ENCODE data around the gene C3orf20. TPM values are rescaled to one million over a fixed set of nuclear protein-coding genes. Genes with fewer than 3 reads are reported as not detected.

The C3orf20 gene
- total RNA-seq, 1 experiment from 2014 or later, result not detected

DNA sequence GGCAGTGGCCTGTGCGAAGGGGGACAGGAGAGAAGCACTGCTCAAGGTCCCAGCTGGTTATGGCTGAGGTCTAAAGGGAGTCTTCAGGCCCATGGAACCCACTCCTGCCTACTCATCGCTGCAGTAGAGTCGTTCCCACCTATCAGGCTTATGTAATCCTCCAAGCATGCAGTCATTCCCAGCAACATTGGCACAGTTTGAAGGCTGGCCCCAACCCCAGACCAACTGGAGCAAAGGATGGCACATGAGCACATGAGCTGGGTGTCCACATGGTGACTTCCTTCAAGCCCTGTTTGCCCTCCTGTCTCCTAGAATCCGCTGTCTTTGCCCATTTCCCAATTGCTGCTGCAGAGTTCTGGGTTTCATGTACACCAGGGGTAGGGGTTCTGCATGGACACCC lies 83.4 kb downstream of the C3orf20 start:
- no peak for DNase-seq (ENCODE audit: low read depth)

DNA sequence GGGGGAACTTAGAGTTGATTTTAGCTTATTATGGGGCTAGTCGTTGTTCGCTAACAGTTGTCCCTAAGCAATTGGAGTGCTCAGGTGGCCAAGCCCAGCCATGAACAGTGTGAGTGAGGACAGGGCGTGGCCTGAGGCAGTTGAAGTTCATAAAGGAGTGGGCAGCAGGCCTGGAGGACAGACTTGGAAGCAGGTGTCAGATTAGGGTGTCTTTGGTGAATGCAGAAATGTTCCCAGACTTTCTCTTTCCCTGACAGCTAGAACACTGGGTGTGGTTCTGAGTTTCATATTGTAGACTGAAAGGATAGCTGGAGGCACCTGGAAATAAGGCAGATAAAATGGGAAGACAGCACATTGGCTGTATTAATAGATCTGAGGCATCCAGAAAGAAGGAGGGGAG lies 84.0 kb downstream of the C3orf20 start:
- DNase-seq (ENCODE audit: low read depth), result no peak

DNA sequence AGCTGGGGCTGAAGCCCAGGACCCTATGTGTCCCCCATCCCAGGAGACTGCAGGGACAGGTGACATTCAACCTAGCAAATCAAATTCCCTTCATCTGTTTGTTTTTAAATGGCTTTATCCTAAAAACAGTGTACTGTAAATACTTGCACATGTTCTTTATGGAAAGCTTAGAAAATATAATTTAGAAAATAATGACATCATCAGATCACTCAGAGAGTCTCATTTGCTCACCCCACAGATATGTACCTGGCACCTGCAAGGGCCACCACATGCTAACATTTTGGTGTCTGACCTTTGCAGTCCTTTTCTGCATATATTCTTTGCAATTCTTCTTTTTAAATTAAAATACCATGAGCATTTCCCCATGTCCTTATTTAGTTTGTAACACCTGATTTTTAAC lies 85.2 kb downstream of the C3orf20 start:
- no peak for DNase-seq (ENCODE audit: low read depth)

DNA sequence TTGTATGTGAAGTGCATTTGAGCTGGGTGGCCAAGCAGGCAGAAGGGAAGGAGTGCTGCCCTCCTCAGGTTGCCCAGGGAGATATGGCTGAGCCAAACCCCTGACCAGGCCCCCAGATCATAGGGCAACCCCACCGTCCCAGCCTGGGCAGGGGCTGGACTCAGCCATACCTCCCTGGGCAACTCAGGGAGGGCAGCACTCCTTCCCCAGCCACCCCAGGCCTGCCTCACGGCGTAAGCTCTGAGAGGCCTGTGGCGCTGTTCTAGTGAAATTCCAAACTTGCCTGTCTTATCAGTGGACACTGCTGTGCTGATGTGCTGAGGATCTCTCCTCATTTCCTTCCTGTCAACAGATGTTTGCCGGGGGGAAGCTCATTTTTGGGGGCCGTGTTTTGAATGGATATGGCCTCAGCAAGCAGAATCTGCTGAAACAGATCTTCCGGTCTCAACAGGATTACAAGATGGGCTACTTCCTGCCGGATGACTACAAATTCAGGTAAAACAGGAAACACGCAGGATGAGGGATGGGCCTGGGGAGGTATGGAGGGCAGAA lies 86.3 kb downstream of the C3orf20 start:
- DNase-seq (ENCODE audit: low read depth), result no peak

DNA sequence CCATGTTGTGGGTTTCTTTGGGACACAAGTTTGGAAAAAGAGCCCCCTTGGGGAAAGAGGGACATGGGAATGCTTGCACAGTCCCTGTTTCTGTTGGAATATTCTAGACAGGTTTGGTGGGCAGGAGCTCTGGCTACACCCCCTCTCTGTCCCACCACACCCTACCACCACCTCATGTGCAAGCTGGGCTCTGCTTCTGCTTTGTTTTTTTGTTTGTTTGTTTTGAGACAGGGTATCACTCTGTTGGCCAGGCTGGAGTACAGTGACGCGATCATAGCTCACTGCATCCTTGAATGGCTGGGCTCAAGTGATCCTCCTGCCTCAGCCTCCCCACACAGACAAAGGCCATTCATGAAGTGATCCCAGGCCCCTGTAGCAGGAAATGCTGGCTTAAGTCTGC lies 86.9 kb downstream of the C3orf20 start:
- no peak for DNase-seq (ENCODE audit: low read depth)

DNA sequence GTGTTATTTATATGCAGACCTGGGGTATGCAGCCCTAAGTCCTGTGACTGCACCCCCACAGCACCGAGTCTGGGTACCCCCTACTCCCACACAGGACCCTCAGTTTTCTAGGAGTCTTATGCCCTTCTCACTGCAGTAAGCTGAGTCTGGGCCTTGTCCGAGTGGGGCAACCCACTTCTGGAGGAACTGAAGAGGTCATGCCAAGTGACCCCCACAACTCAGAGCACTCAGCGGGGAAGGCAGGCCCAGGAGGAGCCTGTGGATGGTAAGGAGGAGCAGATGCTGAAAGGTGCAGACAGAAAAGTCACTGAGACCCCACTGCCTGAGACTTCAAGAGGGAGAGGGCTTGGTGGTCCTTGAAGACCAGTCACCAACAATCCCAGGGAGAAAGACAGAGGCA lies 87.8 kb downstream of the C3orf20 start:
- DNase-seq (ENCODE audit: low read depth), result no peak

DNA sequence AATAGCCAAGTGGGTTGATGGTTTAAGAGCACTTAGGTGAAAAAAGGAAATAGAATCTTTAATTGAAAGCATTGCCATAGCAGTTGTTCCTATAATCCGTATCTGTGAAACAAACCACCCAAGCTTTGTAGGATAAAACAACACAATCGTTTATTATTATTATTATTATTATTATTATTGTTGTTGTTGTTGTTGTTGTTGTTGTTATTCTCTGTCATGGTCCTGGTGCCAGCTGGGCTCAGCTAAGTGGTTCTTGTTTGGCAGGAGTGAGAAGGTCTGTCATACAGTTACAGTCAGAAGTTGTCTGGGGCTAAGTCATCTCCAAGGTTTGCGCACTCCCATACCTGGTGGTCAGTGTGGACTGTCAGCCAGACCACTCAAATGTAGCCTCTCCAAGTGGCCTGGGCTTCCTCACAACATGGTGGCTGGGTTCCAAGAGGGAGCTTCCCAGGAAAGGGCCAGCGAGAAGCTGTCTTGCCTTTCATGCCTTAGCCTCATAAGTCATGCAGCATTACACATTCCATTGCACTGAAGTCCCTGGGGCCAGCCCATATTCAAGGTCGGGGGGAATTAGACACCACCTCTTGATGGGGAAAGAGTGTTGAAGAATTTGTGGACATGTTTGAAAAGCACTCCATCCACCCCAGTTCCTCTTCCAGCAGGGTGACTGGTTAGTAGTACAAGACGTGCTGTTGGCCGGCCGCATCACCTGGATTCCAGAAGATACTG lies 89.6 kb downstream of the C3orf20 start:
- DNase-seq (ENCODE audit: low read depth), result no peak

DNA sequence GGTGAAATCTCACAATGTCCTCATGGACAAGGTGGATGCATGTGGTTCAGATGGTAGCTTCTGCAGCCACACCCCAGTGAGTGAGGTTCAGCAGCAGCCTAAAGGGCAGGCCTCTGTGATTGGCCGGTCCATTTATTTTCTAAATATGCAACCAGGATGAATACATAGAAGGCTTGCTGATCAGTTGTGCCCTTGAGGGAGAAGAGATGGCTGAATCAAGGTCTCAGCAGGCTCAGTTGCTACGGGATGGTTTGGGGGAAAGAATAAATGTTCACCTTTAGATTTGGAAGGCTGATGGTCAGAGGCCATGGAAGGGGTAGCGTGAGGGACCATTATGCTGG lies 90.1 kb downstream of the C3orf20 start:
- no peak for DNase-seq (ENCODE audit: low read depth)

DNA sequence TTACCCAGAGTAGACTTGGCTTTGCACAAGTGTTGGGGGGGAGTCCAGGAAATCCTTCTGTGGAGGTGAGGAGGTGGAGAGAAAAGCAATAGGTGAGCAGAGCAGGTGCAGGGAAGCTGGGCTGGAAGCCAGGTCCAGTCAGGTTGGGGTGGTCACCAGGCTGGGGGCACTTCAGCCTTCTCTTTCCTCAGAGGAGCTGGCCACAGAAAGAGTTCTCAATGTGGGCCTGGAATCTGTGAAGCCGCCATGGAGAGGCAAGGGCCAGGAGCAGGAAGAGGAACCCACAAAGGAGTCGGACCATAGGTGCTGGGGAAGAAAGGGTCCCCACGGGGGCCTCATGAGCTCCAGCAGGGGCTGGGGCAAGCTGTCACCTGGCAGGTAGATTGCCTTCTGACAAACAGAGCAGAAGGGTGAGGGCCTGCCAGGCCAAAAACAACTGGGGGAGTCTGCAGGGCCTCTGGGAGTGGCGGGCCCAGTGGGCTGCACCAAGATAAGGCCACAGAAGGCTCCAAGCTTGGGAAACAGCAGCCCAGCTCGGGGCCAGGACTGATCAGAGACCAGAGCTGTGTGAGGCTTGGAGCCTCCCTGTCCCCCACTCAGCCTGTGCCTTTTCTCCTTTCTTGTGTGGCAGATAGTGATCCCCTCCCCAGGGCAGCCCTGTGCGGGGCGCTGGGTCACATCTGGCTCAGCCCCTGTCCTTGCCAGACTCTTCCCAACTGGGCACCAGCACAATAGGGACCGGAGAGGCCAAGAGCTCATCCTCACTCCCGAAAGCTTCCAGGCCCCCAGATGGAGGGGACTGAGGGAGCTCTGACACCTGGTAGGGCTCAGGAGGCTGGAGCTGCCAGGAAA lies 90.9 kb downstream of the C3orf20 start:
- no peak for DNase-seq (ENCODE audit: low read depth)

DNA sequence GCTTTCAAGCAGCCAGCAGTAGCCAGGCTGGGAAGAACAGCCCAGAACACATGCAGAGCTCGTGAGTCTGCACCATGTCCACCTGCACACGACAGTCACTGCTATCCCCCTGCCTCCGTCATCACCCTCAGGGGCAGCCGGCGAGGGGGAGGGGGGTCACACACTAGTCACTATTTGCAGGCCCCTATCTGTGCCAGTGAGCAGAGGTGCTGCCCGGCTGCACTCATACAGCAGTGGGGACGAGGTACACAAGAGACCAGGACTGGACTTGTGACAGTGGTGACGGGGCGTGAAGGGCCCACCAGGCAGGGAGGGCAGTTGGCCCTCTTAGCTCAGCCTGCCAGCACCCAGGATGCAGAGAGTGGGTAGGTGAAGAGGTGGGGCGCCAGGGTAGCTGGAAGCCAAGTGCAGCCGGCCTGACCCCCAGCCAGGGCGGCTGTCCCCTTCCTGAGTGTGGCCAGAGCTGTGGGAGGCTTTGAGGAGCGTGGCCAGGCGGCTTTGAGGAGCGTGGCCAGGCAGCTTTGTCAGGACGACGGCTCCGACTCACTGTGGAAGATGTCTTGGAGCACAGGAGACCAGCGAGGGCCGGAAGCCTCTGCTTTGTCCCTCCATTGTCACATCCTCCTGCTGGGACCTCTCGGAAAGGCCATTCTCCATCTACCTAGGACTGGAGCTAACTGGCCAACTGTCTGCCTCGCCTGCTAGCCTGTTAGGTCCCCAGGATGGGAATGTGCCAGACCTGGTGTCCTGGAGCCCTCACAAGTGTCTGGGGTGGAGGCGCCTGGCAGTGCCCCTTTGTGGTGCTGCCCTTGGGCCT lies 91.7 kb downstream of the C3orf20 start:
- DNase-seq (ENCODE audit: low read depth), result no peak

DNA sequence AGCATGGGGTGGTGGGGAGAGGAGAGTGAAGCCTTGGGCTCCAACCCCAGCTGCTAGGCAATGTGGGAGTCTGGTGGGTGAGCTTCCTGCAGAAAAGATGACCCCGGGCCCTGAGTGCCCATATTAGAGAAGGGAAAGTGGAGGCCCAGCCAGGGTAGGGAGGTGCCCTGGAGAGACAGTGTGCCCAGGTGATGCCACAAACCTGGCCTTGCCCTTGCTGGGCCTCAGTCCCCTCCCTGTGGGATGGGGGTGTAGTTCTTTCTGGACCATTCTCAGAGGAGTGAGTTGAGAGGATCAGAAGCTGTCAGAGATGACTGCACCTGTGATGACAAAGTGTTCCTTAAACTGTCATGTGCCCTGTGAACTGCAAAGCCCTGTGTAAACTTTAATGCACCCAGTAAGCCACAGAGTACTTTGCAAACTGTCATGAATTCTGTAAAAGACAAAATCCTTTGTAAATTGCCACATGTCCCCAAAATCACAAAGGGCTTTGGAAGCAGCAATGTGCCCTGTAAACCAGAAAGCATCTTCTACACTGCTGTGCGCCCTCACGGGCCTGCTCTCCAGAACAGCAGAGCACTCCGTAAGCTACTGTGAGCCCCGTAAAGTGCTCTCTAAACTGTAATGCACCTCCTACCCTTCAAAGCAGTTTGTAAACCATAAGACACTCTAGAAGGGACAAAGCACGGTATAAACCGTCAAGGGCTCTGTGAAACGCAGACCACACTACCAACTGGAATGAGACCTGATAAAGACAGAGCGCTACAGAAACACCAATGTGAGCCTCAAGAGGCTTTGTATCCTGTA lies 92.5 kb downstream of the C3orf20 start:
- no peak for DNase-seq (ENCODE audit: low read depth)

DNA sequence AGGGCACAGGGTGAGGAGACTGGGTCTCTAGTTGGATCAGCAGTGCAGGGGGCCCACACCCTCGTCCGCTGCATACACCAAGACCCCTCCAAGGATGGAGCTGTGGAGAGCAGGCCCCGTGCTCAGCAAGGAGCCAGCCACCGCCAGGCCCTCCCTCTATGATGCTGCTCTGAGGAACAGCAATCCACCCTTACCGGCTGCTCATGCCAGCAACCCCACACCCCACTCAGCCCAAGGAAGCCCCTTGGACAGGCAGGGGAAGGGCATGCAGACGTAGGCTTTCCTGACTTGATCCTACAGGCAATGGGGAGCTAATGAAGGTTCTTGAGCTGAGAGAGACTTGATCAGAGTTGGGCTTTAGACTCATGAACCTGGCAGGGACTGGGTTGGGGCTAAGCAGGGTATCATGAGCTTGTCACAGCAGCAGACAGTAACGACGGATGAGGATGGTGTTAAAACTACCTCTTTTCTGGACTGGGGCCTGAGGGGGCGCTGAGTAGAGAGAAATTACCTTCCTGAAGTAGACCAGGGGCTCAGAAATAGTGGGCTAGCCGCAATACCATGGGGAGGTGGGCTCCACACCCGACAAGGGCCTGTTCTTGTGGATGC lies 93.3 kb downstream of the C3orf20 start:
- no peak for DNase-seq (ENCODE audit: low read depth)

DNA sequence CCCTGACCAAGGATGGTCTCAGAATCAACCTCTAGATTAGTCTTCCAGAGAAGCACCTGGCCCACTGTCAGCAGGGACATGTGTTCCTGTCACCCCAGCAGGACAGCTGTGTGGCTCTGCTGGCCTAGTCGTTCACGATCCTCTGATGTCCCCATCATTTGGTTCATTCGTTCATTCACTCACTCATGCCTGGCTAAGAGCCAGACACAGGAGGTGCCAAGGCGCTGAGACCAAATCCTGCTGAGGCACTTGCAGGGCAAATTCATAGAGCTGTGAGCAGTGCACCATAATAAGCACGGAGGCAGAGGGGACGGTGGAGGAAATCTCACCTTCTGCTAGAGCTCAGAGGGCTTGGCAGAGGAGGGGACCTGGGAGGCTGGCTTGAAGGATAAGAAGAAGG lies 93.9 kb downstream of the C3orf20 start:
- no peak for DNase-seq (ENCODE audit: low read depth)

DNA sequence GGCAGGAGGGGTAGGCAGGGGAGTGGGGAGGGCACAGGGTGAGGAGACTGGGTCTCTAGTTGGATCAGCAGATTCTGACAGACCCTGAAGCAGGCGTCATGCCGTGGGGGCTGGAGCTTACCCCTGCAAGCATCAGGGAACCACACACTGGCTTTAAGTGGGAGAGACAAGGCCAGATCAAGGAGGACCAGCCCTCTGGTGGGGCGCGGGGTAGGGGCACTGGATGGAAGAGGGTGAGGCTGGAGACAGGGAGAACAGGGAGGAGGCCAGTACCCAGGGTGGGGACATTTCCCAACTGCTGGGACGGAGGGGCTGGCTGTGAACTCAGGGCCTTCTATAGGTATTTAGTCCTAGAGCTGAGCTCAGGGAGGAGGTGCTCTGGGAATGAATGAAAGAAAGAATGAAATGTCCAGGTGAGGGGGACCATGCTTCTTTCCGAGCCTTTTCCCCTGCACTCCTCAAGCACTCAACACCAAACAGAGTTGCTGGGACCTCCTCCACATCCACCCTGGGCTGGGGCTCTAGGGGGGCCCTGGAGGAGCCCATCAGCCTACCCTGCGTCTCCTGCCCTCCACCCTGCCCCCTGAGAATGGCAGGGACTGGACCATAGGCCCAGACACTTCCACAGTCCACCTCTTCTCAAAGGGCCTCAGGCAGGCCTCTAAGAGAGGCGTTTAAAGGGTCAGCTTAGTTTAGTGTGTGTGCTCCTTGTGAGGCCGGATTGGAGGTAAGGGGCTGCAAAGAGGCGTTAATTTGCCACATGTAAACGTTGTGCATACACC lies 94.8 kb downstream of the C3orf20 start:
- DNase-seq (ENCODE audit: low read depth), result no peak

DNA sequence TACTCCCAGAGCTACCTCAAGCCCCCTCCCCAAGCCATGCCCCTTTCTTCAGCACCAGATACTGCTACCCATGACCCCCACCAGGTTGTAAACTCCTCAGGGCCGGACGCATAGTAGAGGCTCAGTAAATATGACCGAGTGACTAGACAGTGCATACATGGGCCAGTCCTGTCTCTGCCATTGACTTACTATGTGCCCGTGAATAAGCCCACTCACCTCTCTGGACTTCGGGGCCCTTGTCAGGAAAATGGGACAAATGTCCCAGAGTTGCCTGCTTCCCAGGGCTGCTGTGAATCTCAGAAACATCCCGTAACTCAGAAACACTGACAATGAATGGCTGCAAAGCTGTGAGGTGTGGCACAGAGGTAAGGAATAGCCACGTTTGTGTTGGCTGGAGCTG lies 95.7 kb downstream of the C3orf20 start:
- DNase-seq (ENCODE audit: low read depth), result no peak

DNA sequence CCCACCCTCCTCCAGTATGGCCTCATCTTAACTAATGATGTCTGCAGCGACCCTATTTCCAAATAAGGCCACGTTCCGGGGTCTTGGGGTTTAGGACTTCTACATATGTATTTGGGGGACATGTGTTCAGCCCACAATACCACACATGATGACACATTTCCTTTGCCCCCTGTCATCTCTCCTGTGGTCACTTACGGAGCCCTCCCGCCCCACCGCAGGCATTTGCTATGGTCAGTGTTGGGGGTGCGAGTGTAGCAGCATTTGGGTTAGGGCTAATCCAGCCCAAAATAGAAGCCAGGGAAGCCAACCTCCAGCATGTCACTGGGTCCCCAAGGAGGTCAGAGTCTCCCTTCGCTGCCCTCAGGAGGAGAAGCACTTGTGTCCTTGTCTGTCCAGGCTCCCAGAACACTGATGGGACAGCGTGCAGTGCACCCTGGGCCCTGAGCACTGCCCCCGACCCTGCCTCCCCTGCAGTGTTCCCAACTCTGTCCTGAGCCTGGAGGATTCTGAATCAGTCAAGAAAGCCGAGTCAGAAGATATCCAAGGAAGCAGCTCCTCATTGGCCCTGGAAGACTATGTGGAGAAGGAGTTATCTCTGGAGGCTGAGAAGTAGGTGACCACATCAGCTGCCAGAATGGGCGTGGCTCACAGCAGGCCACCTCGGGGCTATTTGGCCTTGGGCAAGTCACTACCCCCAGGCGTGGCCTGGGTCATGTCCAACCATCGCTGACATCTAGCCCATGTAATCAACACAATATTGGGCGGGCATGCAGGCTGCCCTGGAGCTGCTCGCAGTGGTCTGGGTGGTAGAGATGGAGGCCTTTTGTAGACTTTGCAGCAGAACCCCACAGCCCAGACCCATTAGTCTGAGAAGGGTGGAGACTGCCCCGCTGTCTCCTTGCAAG lies 96.9 kb downstream of the C3orf20 start:
- no peak for DNase-seq (ENCODE audit: low read depth)

DNA sequence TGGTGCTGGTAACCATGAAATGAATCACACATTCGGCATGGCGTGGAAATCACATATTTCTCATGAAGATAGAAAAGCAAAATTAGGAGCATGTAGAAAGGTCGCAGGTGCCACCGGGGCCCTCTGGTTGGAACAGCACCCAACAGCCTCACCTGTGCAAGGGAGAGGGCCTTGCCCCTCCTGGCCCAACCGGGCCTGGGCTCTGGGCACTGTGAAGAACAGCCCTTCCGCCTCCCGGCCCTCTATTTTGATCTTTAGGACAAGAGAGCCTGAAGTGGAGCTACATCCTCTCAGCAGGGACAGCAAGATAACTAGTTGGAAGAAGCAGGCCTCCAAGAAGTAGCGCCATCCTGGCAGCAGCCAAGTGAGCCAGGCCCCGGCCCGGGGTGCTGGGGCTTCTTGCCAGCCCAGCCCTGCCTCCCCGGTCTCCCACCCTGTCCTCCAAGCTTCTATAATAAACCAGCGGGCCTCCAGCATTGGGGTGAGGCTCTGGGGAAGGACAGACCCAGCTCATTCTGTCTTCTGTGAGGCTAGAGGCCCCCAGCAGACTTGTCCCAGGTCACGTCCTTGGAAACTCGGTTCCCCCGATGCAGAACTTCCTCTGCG lies 97.7 kb downstream of the C3orf20 start:
- DNase-seq (ENCODE audit: low read depth), result no peak

DNA sequence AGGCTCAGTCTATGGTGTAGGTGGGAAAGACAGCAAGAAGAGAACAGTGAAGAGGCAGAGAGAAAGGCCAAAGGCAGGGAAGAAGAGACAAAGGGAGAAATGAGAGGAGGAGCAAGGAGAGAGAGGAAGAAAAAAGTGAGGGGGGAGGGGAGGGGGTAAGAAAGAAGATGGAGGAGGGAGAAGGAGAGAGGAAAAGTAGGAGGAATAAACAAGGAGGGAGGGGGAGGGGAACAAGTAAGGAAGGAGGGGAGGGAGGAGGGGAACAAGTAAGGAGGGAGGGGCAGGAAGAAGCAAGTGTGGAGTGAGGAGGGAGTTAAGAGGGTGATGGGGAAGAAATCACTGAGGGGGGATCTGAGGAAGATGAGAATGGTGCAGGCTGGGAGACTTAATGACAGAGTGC lies 98.3 kb downstream of the C3orf20 start:
- no peak for DNase-seq (ENCODE audit: low read depth)

DNA sequence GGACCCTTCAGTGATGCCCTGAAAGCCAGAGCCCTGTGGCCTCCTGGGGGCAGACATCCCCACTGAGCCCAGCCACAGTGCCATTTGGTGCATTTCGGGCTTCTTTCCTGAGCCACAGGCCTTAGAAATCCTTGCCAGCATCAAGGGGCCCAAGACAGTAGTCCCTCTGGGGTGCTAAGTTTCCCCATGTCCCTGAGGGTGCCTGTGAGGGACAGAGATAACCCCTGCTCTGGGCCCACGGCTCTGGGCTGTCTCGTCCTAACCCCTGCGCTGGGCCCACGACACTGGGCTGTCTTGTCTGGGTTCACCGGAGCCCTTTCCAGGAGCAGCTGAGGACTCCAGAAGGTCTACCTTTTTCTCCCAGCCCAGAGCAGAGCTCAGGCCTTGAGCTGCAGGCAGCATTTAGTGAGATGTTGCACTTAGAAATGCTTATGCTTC lies 98.8 kb downstream of the C3orf20 start:
- no peak for DNase-seq (ENCODE audit: low read depth)

All from Daoy (cell line).